MM.1S (cell line): ENCODE results near the gene NUAK1.

Experiments
- DNase-seq: peaks from one replicate; pipeline ENCODE4 v3.0.0-alpha.2; 2015
- H2AFZ ChIP-seq: fragments of 300-600 bp; sonication (generic); 2 replicates; pipeline ENCODE4 v1.6.0; 2016; ENCODE audit warnings: antibody characterized with exemption, low read length
- H3F3A ChIP-seq: fragments of 300-600 bp; sonication (generic); 2 replicates; pipeline ENCODE4 v1.6.1; 2016; ENCODE audit warnings: mild to moderate bottlenecking, antibody characterized with exemption, low read length, moderate library complexity, mixed read lengths; ENCODE audit not compliant: insufficient read depth
- H3K27ac ChIP-seq: fragments of 300-600 bp; sonication (generic); 2 replicates; pipeline ENCODE4 v1.5.1; 2016; ENCODE audit warnings: mild to moderate bottlenecking, low read length
- H3K27me3 ChIP-seq: fragments of 300-600 bp; sonication (generic); replicated peaks from 2 replicates; pipeline ENCODE4 v1.6.0; 2016; ENCODE audit warnings: low read length; ENCODE audit not compliant: insufficient read depth
- H3K36me3 ChIP-seq: fragments of 300-600 bp; sonication (generic); replicated peaks from 2 replicates; pipeline ENCODE4 v1.6.1; 2016; ENCODE audit warnings: mild to moderate bottlenecking, low read length, mixed read lengths; ENCODE audit not compliant: insufficient read depth
- H3K4me1 ChIP-seq: fragments of 300-600 bp; sonication (generic); 2 replicates; pipeline ENCODE4 v1.6.1; 2016; ENCODE audit warnings: low read length, mixed read lengths
- H3K4me2 ChIP-seq: fragments of 300-600 bp; sonication (generic); 2 replicates; pipeline ENCODE4 v1.6.0; 2016; ENCODE audit warnings: low read depth, low read length
- H3K4me3 ChIP-seq: fragments of 300-600 bp; sonication (generic); 2 replicates; pipeline ENCODE4 v1.5.1; 2016; ENCODE audit warnings: low read length, mixed read lengths
- H3K79me2 ChIP-seq: fragments of 300-600 bp; sonication (generic); 2 replicates; pipeline ENCODE4 v1.6.1; 2016; ENCODE audit warnings: mixed run types, low read length, mixed read lengths
- H3K9ac ChIP-seq: fragments of 300-600 bp; sonication (generic); 2 replicates; pipeline ENCODE4 v1.6.1; 2016; ENCODE audit warnings: low read length, mixed read lengths
- H3K9me2 ChIP-seq: fragments of 300-600 bp; sonication (generic); replicated peaks from 2 replicates; pipeline ENCODE4 v1.6.1; 2016; ENCODE audit warnings: mild to moderate bottlenecking, low read length, mixed read lengths; ENCODE audit not compliant: insufficient read depth
- H3K9me3 ChIP-seq: fragments of 300-600 bp; sonication (generic); replicated peaks from 2 replicates; pipeline ENCODE4 v1.6.1; 2016; ENCODE audit warnings: mild to moderate bottlenecking, low read length, mixed read lengths; ENCODE audit not compliant: insufficient read depth
- H4K20me1 ChIP-seq: fragments of 300-600 bp; sonication (generic); 2 replicates; pipeline ENCODE4 v1.6.1; 2016; ENCODE audit warnings: mild to moderate bottlenecking, low read length, moderate library complexity, mixed read lengths; ENCODE audit not compliant: insufficient read depth
- CTCF ChIP-seq: fragments of 300-600 bp; sonication (generic); IDR thresholded peaks from 2 replicates; pipeline ENCODE4 v1.5.1; 2016; ENCODE audit warnings: antibody characterized with exemption, low read length, mixed read lengths
- EZH2 ChIP-seq: fragments of 300-600 bp; sonication (generic); optimal IDR thresholded peaks from 2 replicates; pipeline ENCODE3; 2017; ENCODE audit warnings: low read depth, mild to moderate bottlenecking, antibody characterized with exemption, low read length, mixed read lengths
- EZH2phosphoT487 ChIP-seq: fragments of 300-600 bp; sonication (generic); IDR thresholded peaks from 2 replicates; pipeline ENCODE4 v1.6.1; 2018; ENCODE audit warnings: antibody characterized with exemption, low read length

Gene NUAK1

DNA sequence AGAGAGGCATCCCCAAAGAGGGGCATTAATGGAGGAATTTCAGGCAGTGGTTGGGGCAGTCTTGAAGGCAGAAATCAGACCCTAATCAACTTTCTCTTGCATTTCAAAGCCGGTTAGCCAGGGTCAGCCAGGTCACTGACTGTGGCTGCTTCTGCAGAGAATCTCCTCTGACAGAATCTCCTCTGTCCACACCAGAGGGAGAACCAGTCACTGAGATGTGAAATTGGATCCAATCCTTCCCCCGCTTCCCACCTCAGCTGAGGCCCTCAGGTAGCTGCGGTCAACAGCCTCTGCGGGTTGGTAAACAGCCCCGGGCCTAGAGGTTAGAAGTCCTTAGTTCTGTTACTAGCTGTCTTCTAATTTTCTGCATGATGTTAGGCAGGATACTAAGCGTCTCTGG, 39.8 kb upstream of the NUAK1 start:
- DNase-seq, result no peak

DNA sequence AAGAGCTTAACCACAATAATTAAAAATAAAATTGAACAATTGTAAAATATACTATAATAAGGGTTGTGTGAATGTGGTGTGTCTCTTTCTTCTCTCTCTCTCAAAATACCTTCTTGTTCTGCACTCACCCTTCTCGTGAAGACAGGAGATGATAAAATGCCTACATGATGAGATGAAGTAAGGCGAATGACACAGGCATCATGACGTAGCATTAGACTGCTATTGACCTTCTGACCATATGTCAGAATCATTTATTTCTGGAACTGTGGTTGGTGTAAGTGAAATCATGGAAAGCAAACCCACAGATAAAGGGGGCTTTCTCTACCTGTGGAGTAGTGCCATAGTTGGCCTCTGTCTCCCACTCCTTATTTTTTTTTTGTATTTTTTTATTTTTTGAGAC, 37.8 kb upstream of the NUAK1 start:
- Histone ChIP-seq H3K4me3 (no peak overlapping the region), H2AFZ (no peak overlapping the region), H3K9me2 (no peaks in the 10 kb centered on the region), H3K4me1 (peaks cover 18% of the 10 kb centered on the region), H3K9ac (no peak overlapping the region), H3K27ac (no peak overlapping the region), H3K36me3 (no peaks in the 10 kb centered on the region), H3K4me2 (no peak overlapping the region), H4K20me1 (no peaks in the 10 kb centered on the region), H3K9me3 (no peaks in the 10 kb centered on the region), H3K79me2 (no peaks in the 10 kb centered on the region), H3F3A (no peaks in the 10 kb centered on the region), H3K27me3 (no peaks in the 10 kb centered on the region)
- DNase-seq, result no peak
- TF ChIP-seq EZH2 (no peak), EZH2phosphoT487 (no peak), CTCF (no peak)

More for the DNA sequence above, 39.8 kb upstream of the NUAK1 start:
- H3K9me3 ChIP-seq, result no peaks in the 10 kb centered on the region
- H3K27ac ChIP-seq, result no peak overlapping the region
- H3K4me2 ChIP-seq, result no peak overlapping the region
- no peaks in the 10 kb centered on the region for H4K20me1 ChIP-seq
- H3K9ac ChIP-seq, result no peak overlapping the region
- H3F3A ChIP-seq, result no peaks in the 10 kb centered on the region
- H3K79me2 ChIP-seq, result no peaks in the 10 kb centered on the region
- H3K9me2 ChIP-seq, result no peaks in the 10 kb centered on the region
- TF ChIP-seq EZH2 (no peak), CTCF (no peak), EZH2phosphoT487 (no peak)
- no peak overlapping the region for H3K4me3 ChIP-seq
- H3K27me3 ChIP-seq, result no peaks in the 10 kb centered on the region
- H3K36me3 ChIP-seq, result no peaks in the 10 kb centered on the region
- H3K4me1 ChIP-seq, result 0 out of 2 replicates have a peak, but pooled peaks cover 2% of the 10 kb centered on the region
- no peak overlapping the region for H2AFZ ChIP-seq

DNA sequence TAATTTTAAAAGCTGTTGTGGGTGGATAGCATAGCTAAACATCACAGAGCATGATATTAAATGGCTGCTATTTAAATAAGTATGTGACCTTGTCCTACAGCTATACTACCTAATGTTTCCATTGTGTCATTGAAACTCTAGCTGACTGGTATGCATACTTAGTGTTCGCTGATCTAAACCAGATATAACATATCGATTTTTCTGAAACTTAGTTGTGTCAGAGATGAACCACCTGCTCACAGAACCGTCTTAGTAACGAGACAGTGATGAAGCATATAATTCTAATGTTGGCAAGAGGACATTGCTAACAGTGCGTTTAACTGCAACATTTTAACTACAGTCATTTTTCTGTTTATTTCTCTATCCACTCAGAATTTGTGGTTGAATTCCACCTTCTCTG, 36.1 kb upstream of the NUAK1 start:
- TF ChIP-seq CTCF (no peak), EZH2 (no peak), EZH2phosphoT487 (no peak)
- Histone ChIP-seq H3F3A (peaks cover 3% of the 10 kb centered on the region; the same call in 1 of the 2 replicates), H3K4me3 (no peak overlapping the region), H3K36me3 (no peaks in the 10 kb centered on the region), H4K20me1 (no peaks in the 10 kb centered on the region), H3K9me3 (no peaks in the 10 kb centered on the region), H3K79me2 (no peaks in the 10 kb centered on the region), H3K27me3 (no peaks in the 10 kb centered on the region), H3K9ac (no peak overlapping the region), H3K4me2 (no peak overlapping the region), H3K4me1 (peaks cover 31% of the 10 kb centered on the region), H3K27ac (no peak overlapping the region), H2AFZ (no peak overlapping the region), H3K9me2 (no peaks in the 10 kb centered on the region)
- no peak for DNase-seq
